Left ventricle myocardium superior (tissue), 1 donor: ENCODE results near the gene TRIP10. TPM values are rescaled to one million over a fixed set of nuclear protein-coding genes. Genes with fewer than 3 reads are reported as not detected.
"Not testable (repeated sequence)": the region's sequence is repeated elsewhere in the genome, so short reads cannot be mapped to it uniquely, and the experiment has no call there.

Experiments
- ATAC-seq: fragments of 200-7000 bp; cut with Tn5 transposase; one replicate; pipeline ENCODE4 v1.9.1; 2020; ENCODE audit warnings: mild to moderate bottlenecking, moderate library complexity
- DNase-seq: peaks from one replicate; pipeline ENCODE4 v3.0.0-alpha.2; 2020
- intact Hi-C: fragments of 100-400 bp; cut with micrococcal nuclease; formaldehyde crosslinking; loops from one replicate; pipeline ENCODE4 v1.11.0; 2022
- microRNA-seq: library from miRNA; unstranded; fragments of <30 nt; microRNA quantifications from one replicate; pipeline ENCODE4 v1.2.0, GENCODE V29; 2020; ENCODE audit warnings: borderline number of aligned reads
- total RNA-seq: library from RNA; stranded (reverse); fragmentation: NEBNext Ultra II Directional; extraction: Animal tissue kit (Norgen Biotek cat#: 25700); gene quantifications from one replicate; pipeline ENCODE4 v1.2.1, GENCODE V29; 2021
- donor health status: DM: no; HTN: yes; CAD: no; lungs with severe emphysema.

Gene TRIP10
- total RNA-seq, 1 donor from 2014 or later, result 151 TPM

DNA sequence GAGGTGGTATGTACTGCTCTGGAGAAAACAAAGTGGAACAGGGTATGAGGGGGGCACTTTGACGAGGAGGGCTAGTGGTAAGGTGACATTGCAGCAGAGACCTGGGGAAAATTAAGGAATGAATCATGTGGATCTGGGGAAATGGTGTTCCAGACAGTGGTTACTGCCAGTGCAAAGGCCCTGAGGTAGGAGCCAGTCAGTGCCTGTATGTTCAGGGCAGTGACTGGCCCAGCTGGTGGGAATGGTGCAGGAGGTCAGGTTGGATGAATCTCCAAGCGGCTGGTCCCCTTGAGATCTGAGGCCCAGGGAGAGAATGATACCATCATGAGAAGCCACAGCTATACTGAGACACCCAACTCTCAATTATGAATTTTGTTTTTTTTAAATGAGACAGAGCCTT lies 38.0 kb downstream of the TRIP10 start:
- no peak for ATAC-seq
- intact Hi-C loops, result no loop called here
- no peak for DNase-seq

DNA sequence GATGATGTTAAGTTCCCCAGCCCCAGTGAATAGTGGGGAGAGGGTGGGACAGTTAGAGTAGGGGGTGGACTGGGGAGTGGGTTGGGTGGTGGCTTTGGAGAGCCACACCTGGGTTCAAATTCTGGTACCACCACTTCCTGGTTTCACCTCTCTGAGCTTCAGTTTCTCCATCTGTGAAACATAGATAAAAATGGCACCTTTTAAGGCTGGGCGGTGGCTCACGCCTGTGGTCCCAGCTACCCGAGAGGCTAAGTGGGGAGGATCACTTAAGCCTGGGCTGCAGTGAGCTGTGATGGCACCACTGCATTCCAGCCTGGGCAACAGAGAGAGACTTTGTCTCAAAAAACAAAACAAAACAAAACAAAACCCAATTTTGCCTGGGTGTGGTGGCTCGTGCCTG lies 38.9 kb downstream of the TRIP10 start:
- ATAC-seq (no peak), DNase-seq (no peak)
- intact Hi-C loops, result no loop called here

- no peak for DNase-seq
- intact Hi-C loops, result no loop called here
- no peak for ATAC-seq
Observed at GRCh38 chr19:6779206-6779605, 39.7 kb downstream of the TRIP10 start.

GRCh38 chr19:6787393-6787792 lies 47.9 kb downstream of the TRIP10 start:
- intact Hi-C loops, result no loop called here
- ATAC-seq (no peak), DNase-seq (no peak)

GRCh38 chr19:6788896-6789295 lies 49.4 kb downstream of the TRIP10 start:
- DNase-seq, result no peak
- ATAC-seq, result no peak
- intact Hi-C loops, result no loop called here

DNA sequence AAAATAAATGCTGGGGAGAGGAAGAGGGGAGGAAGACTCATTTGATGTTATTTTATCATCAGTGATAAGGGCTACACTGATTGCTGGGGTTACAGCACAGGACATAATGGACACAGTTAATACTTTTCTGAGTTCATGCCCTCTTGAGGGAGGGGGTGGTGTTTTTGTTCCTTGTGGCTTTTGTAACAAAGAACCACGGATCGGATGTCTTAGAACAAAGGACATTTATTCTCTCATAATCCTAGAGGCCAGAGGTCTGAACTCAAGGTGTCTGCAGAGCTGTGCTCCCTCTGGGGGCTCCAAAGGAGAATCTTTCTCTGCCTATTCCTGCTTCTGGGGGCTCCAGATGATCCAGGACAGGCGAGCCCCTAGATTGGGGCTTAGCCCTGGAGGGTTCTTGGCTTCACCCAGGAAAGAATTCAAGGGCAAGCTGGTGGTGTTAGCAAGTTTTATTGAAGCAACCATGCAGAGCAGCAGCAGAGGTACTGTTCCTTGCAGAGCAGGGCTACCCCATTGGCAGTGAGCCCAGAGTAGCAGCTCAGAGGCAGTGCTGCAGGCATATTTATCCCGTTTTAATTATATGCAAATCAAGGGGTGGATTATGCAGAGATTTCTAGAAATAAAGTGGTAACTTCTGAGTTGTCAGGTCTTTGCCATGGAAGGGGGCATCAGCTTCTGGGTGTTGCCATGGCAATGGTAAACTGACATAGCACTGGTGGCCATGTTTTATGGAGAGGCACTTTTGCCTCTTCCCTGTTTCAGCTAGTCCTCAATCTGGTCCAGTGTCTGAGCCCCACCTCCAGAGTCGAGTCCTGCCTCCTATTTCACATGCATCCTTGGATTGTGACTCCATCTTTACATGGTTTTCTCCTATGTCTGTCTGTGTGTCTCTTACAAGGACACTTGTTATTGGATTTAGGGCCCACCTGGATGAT lies 51.0 kb downstream of the TRIP10 start:
- ATAC-seq (no peak), DNase-seq (no peak)
- intact Hi-C loops, result no loop called here

- DNase-seq (no peak), ATAC-seq (no peak)
- intact Hi-C loops, result no loop called here
Observed at GRCh38 chr19:6791237-6791636, 51.8 kb downstream of the TRIP10 start.

DNA sequence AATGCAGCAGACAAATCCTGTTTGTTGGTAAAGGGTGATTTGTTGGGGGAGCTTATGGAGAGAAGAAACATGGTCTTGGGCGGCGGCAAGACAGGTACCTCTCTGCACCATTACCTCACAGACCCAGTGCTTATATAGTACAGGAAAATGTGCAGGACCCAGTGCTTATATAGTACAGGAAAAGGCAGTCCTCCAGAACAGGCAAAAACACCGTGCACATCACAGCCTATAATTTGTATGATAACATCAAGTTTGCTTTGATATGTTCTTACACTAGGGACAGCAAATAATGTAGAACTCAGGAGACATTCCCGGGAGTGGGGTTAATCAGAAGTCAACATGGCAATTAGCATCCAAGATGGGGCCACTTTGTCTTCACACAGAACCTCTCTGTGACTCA lies 53.9 kb downstream of the TRIP10 start:
- ATAC-seq (no peak), DNase-seq (no peak)
- intact Hi-C loops, result no loop called here

DNA sequence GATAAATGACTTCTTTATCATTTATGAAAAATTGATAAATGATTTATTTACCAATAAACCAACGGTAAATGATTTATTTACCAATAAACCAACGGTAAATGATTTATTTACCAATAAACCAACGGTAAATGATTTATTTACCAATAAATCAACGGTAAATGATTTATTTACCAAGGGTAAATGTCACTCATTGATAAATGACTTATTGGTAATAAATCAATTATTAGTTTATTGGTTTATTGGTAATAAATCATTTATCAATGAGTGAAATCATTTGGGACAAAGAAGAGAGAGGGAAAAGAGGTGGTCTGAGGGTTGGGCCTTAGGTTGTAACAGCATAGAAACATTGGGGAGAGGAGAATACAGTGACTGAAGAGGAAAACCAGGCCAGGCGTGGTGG lies 54.5 kb downstream of the TRIP10 start:
- ATAC-seq, result no peak
- intact Hi-C loops, result no loop called here

DNA sequence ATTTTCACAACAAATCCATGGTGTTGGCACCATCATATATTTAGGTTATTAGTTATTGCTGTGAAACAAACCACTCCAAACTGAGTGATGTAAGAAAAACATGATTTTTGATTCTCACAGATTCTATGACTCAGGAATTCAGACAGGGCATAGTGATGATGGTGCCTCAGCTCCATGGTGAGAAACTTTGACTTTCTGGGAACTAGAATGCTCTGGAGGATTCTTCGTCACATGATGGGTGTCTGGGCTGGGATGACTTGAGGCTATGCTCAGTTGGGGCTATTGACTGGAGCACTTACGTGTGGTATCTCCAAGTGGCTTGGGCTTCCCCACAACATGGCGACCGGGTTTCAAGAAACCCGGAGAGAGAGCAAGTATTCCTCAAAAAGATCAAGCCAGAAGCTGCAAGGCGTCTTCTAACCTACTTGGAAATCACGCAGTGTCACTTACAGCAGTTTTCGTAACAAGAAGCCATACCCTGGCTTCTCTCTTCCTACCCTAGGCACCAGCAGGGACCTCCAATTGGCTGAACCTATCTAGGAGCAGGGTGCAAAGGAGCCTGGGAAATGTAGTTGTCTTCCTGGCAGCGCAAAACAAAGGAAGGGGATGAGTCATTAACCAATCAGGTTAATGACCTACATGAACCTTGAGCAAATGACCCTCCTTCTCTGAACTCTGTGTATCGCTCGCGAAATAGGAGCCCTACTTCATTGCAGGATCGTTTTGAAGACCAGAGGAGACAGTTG lies 55.4 kb downstream of the TRIP10 start:
- intact Hi-C loops, result no loop called here
- DNase-seq (no peak), ATAC-seq (no peak)

More for the DNA sequence above, 54.5 kb downstream of the TRIP10 start:
- no peak for DNase-seq

- DNase-seq (no peak), ATAC-seq (no peak)
- intact Hi-C loops, result no loop called here
Observed at GRCh38 chr19:6796278-6796677, 56.8 kb downstream of the TRIP10 start.

DNA sequence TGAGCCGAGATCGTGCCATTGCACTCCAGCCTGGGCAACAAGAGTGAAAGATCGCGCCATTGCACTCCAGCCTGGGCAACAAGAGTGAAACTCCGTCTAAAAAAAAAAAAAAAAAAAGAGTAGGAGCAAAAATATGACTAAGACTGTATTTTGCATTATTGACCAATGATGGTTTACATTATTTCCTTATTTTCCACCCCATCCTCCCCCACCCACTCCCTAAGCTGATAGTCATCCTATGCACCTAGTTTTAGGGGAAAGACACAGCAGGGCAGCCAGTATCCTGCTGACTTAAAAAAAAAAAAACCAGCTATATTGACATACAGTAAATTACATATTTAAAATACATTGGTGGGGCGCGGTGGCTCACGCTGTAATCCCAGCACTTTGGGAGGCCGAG lies 58.2 kb downstream of the TRIP10 start:
- intact Hi-C loops, result no loop called here
- ATAC-seq, result no peak
- DNase-seq, result no peak

DNA sequence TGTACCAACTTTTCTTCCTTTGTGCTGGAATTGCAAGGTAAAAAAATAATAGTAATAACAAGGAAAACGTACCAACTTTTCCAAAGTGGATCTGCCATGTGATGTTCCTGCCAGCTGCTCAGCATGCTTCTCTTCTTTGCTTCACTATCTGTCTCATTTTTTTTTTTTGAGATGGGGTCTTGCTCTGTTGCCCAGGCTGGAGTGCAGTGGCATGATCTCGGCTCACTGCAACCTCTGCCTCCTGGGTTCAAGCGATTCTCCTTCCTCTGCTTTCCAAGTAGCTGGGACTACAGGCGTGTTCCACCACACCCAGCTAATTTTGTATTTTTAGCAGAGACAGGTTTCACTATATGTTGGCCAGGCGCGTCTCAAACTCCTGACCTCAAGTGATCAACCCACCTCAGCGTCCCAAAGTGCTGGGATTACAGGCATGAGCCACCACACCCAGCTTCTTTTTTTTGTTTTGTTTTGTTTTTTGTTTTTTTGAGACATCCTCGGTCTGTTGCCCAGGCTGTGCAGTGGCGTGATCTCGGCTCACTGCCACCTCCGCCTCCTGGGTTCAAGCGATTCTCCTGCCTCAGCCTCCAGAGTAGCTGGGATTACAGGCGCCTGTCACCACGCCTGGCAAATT lies 60.8 kb downstream of the TRIP10 start:
- intact Hi-C loops, DNase-seq, ATAC-seq: not testable (repeated sequence)

- DNase-seq, result no peak
- ATAC-seq, result no peak
- intact Hi-C loops, result no loop called here
Observed at GRCh38 chr19:6800991-6801484, 61.6 kb downstream of the TRIP10 start.

Small RNA genes within 50 kb of the gene (microRNA-seq; reads per million reads assigned to microRNA genes)
- not detected for gene MIR6791

Other genes starting within 250 kb of the TRIP10 start
- gene TUBB4A, start 237.4 kb upstream of the TRIP10 start, total RNA-seq, result 2.8 TPM
- 1.0 TPM for gene TNFSF9, start 208.7 kb upstream of the TRIP10 start, total RNA-seq
- not detected for gene CD70, start 148.5 kb upstream of the TRIP10 start, total RNA-seq
- 1.5 TPM for gene TNFSF14, start 69.5 kb upstream of the TRIP10 start, total RNA-seq
- 398 TPM for gene C3, start 19.0 kb upstream of the TRIP10 start, total RNA-seq
- gene GPR108, start 2.1 kb upstream of the TRIP10 start, total RNA-seq, result 28.1 TPM
- gene SH2D3A, start 27.8 kb downstream of the TRIP10 start, total RNA-seq, result 0.15 TPM
- 2.6 TPM for gene VAV1, start 33.0 kb downstream of the TRIP10 start, total RNA-seq
- gene ADGRE1, start 147.9 kb downstream of the TRIP10 start, total RNA-seq, result 0.30 TPM